ENCODE data around the gene SMIM1.
"Not testable (repeated sequence)": the region's sequence is repeated elsewhere in the genome, so short reads cannot be mapped to it uniquely, and the experiment has no call there.

Gene SMIM1, protein sequence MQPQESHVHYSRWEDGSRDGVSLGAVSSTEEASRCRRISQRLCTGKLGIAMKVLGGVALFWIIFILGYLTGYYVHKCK

DNA sequence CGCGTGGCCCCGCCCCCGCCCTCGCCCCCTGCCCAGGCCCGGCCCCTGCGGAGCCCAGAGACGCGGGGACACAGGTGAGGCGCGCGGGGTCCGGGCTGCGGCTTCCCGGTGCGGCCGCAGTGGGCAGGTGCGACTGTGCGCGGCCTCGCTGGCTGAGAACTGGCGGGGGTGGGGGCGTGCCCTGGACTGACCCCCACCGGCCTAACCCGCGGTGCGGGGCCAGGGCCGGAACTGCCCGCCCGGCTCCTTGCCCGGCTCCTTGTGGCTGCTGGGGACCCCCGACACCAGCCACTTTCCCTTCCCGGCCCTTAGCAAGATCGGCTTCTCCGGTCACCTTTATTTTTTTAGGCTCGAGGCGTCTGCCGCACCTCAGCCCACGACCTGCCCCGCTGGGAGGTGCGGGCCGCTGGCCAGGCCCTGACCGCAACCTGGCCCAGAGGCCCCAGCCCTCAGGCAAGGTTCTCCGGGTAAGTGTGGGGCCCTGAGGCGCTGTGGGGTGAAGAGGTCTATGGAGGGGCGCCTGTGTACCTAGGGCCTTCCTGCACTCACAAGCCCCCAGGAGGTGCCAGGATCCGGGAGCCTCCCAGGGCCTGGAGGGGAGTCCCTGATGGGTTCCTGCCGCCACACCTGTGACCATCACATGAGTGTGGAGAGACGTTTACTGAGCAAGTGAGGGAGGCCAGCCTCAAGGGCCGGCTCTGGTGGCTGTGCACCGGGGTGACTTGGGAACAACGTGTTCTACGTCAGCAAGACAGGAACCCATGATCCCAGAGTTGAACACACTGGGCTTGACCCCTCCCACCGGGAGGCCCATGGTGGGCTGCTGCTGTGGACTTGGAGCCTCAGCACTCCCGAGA, at the start of gene SMIM1:
TSS of gene SMIM1 (plus strand) at position 35 of the 857 bp plus-strand sequence. CDS start 2,625 bp downstream, outside the sequence.
- in situ Hi-C loops (cut with HindIII; ENCODE audit: low sequenced_read_pairs): loop anchor here (25.0 kb wide), 1 partner anchor 136 kb away; the partner anchor contains the start of gene TPRG1L

DNA sequence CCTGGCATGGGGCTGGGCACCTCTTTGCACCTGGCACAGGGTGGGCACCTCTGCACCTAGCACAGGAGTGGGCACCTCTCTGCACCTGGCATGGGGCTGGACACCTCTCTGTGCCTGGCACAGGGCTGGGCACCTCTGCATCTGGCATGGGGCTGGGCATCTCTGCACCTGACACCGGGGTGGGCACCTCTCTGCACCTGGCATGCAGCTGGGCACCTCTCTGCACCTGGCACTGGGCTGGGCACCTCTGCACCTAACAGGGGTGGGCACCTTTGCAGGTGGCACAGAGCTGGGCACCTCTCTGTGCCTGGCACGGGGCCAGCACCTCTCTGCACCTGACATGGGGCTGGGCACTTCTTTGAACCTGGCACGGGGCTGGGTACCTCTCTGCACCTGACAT, 49.7 kb upstream of the SMIM1 start:
- in situ Hi-C loops (cut with HindIII; ENCODE audit: low sequenced_read_pairs): no loop called here

DNA sequence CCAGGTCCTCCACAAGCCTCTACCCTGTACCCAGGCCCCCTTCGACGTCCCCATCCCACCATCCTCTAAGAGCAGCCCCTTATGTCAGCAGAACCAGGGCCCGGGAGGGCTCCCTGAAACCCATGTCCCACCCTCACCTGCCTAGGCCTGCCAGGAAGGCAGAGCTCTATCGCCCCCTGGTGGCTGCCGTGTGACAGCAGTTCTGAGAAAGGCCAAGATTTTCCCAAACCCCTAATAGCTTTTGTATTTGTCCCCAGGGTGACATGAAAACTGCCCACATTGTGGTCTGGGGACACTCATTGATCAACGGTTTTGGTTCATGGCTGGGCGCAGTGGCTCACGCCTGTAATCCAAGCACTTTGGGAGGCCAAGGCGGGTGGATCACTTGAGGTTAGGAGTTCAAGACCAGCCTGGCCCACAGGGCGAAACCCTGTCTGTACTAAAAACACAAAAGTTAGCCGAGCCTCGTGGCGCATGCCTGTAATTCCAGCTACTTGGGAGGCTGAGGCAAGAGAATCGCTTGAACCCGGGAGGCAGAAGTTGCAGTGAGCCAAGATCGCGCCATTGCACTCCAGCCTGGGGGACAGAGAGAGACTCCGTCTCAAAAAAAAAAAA, 48.0 kb upstream of the SMIM1 start:
- in situ Hi-C loops (cut with HindIII; ENCODE audit: low sequenced_read_pairs): not testable (repeated sequence)

DNA sequence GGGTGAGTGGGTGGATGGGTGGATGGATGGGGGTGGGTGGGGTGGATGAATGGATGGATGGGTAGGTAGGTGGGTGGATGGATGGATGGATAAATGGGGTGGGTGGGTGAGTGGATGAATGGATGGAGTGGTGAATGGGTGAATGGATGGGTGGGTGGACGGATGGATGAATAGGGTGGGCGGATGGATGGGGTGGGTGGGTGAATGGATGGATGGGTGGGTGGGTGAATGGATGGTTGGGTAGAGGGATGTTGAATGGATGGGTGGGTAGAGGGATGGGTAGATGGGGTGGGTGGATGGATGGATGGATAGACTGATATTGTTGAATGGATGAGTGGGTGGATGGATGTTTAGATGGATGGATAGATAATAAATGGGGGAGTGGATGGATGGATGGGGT, 47.2 kb upstream of the SMIM1 start:
- in situ Hi-C loops (cut with HindIII; ENCODE audit: low sequenced_read_pairs): no loop called here

DNA sequence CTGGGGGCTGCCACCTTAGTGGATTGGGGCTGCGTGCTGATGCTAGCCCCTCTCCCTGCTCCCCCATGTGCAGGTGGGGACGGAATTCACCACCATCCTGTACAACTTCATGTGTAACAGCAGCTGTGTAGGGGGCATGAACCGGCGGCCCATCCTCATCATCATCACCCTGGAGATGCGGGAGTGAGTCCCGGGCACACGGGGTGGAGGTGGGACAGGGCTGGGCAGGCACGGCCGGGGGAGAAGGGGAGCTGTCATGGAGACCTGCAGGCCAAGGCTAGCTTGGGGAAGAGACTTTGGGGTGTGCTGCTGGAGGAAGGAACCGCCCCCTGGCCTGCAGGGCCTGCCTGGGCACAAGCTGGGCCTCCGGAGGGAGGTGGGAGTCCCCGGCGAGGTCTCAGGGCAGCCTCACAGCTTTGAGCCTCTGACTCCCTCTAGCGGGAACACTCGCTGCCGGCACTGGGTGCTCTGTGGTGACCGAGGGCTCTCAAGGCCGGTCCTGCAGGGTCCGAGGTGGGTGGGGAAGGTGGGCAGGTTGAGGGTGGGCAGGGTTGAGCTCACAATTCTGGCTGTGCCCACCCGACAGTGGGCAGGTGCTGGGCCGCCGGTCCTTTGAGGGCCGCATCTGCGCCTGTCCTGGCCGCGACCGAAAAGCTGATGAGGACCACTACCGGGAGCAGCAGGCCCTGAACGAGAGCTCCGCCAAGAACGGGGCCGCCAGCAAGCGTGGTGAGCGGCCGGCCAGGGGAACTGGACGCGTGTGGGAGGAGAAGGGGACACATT, 45.3 kb upstream of the SMIM1 start:
- in situ Hi-C loops (cut with HindIII; ENCODE audit: low sequenced_read_pairs): no loop called here

DNA sequence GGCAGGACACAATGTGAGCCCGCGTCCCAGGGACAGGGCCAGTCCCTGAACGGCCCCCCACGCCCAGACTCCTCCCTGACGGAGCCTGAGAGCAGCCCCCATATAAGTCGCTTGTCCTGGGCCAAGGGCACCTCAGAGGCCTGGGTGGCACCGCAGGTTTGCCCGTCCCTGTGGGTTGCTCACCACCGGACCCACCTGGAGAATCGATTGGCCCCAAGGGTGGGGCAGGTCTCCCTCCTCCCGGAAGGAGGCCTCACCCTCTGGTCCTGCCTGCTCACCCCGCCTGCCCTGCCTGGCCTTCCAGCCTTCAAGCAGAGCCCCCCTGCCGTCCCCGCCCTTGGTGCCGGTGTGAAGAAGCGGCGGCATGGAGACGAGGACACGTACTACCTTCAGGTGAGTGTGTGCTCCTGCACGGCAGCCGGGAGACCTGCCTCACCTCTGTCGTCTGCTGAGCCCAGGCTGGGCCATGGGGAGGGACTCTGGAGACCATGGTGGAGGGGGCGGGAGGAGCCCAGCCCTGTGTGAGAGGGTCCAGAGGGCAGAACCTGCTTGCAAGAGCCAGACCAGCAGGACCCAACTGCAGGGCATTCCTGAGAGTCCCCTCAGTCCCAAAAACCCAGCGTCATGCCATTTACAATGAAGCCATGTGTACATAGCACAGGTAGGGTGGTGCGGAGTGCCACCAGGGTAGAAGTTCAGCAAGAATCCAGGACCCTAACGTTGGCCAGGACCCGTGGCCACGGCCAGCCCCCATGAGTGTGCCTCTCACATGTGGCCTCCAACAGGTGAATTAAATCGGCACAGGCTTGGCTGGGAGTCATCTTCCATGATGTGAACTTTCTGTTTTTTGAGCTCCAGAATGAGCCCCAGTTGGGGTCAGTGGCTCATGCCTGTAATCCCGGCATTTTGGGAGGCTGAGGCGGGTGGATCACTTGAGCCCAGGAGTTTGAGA, 44.4 kb upstream of the SMIM1 start:
- in situ Hi-C loops (cut with HindIII; ENCODE audit: low sequenced_read_pairs): no loop called here

DNA sequence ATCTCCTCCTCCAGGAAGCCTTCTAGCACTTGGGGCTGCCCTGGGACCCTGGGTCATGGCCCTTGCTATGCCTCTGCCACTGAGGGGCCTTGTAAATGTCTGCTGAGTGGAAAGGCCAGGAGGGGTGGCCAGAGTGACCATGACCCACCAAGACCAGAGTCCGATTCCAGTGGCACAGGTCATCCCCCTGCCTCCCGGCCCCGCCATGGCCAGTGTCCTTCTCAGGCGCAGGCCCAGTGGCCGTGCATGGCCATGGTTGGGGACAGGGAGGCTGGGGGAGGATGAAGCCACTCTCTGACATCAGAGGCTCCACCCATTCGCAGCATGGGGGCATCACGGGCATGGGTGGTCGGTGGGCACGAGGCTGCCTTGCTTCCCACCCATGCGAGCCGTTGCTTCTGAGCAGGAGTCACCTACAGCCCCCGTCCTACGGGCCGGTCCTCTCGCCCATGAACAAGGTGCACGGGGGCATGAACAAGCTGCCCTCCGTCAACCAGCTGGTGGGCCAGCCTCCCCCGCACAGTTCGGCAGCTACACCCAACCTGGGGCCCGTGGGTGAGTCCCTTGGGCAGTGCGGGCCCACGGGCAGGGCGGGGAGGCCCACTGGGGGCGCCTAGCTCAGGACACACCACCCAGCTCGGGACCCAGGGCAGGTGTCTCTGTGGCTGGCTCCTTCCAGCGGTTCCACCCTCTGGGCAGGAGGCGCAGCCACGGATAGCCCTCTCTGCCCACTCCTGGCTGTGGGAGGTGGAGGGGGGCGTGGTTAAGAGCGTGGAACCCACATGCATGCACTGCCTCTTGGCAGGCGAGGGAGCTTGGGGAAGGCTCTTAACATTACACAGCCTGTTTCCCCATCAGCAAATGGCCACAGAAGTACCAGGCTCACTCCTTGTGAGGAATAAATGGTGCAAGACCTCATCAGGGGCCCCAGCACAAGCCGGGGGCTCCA, 42.7 kb upstream of the SMIM1 start:
- in situ Hi-C loops (cut with HindIII; ENCODE audit: low sequenced_read_pairs): no loop called here

DNA sequence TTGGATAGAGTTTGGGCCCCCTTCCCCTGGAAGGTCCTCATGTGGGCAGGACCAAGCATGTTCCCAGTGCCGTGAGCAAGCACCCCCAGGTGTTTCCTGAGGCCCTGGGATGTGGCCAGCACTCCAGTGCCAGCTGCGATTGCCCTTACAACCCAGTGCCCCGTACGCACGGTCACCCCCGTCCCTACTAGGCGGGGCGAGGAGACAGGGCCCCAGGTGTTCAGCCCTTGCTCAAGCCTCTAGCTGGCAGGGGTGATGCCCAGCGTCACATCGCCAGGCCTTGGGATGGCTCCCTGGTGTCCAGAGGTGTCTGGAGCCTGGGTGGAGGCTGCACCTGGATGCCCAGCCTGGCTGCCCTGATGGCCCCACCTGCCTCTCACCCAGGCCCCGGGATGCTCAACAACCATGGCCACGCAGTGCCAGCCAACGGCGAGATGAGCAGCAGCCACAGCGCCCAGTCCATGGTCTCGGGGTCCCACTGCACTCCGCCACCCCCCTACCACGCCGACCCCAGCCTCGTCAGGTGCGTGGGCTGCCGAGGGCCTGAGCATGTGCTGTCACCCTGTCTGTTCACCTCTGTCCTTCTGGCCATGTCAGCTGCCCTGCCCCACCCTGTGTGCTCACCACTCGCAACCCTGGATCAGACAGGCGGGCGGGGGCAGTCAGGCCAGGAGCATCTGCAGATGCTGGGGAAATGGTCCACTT, 41.9 kb upstream of the SMIM1 start:
- in situ Hi-C loops (cut with HindIII; ENCODE audit: low sequenced_read_pairs): no loop called here

DNA sequence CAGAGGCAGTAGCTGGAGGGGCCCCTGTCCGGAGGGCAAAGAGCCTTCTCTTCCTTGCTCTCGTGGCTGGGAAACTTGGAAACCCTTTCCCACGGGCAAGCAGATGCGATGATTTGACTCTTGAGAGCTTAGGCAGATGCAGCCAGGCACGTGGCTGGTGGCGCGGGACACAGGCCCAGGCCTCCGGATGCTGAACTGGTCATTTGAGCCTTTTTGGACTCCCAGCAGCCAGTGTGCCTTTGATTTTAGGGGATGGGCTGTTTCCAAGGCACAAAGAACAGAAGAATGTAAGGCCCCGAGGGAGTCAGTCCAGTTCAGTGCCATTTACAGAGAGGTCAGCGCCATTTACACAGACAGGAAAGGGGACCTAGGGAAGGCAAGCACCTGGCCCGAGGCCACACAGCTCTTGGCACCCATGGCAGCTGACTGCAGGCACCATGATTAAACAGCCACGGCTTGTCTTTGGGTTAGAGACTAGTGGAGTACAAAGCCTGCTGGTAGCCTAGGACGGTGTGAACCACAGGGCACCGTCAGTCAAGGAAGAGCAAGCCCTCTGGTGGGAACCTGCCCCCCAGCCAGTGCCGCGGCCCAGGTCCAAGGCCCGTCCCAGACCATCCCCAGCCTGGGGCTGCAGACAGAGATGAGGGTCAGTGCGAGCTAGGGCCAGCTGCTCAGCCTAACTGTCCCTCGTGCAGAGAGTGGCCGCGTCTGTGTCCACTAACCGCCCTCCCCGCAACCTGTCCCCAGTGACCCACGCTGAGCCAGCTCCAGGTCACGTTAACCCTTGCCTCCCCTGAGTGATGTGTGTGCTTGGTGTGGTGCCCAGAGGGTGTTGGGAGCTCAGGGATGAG, 40.7 kb upstream of the SMIM1 start:
- in situ Hi-C loops (cut with HindIII; ENCODE audit: low sequenced_read_pairs): no loop called here

DNA sequence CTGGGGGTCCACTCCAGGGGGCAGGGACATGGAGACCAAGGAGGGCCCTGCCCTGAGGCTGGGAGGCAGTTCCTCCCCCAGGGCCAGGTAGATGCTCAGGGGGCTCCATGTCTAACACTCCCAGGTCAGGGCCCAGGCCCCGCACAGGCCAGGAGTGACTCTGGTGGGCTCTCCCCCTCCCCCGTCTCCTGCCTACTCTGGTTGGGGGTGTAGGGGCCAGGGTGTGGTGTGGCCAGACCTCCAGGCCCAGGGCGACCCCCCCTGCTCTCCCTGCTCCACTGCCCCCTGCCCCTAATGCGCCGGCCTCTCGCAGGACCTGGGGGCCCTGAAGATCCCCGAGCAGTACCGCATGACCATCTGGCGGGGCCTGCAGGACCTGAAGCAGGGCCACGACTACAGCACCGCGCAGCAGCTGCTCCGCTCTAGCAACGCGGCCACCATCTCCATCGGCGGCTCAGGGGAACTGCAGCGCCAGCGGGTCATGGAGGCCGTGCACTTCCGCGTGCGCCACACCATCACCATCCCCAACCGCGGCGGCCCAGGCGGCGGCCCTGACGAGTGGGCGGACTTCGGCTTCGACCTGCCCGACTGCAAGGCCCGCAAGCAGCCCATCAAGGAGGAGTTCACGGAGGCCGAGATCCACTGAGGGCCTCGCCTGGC, 40.0 kb upstream of the SMIM1 start:
- in situ Hi-C loops (cut with HindIII; ENCODE audit: low sequenced_read_pairs): no loop called here

DNA sequence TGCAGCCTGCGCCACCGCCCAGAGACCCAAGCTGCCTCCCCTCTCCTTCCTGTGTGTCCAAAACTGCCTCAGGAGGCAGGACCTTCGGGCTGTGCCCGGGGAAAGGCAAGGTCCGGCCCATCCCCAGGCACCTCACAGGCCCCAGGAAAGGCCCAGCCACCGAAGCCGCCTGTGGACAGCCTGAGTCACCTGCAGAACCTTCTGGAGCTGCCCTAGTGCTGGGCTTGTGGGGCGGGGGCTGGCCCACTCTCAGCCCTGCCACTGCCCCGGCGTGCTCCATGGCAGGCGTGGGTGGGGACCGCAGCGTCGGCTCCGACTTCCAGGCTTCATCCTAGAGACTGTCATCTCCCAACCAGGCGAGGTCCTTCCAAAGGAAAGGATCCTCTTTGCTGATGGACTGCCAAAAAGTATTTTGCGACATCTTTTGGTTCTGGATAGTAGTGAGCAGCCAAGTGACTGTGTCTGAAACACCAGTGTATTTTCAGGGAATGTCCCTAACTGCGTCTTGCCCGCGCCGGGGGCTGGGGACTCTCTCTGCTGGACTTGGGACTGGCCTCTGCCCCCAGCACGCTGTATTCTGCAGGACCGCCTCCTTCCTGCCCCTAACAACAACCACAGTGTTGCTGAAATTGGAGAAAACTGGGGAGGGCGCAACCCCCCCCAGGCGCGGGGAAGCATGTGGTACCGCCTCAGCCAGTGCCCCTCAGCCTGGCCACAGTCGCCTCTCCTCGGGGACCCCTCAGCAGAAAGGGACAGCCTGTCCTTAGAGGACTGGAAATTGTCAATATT, 39.3 kb upstream of the SMIM1 start:
- in situ Hi-C loops (cut with HindIII; ENCODE audit: low sequenced_read_pairs): no loop called here

DNA sequence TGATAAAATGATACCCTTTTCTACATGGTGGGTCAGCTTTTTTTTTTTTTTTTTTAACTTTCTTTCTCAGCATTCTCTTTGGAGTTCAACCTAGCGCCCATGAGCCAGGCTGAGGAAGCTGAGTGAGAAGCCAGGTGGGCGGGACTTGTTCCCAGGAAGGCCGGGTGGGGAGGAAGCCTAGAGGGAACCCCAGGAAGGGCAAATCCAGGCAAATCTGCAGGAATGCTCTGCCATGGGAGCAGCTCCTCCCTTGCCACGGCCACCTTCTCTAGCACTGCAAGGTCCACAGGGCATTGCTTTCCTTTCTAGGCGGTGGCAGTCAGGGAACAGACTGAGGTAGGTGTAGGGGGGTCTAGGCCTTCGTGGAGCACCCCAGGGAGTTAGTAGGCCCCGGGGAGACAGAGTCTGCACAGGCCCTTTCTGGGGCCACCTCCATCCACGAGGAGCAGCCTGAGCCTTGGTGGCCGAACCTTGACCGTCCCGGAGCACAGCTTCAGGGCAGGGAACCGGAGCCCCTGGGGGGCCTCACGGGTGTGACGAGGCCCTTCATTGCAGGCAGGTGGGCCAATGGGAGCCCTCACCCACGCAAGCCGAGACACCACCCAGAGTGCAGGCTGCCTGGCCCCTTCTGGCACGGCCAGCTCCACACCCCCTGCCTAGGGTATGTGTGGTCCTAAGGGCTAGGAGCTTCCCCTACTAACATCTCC, 38.5 kb upstream of the SMIM1 start:
- in situ Hi-C loops (cut with HindIII; ENCODE audit: low sequenced_read_pairs): no loop called here

DNA sequence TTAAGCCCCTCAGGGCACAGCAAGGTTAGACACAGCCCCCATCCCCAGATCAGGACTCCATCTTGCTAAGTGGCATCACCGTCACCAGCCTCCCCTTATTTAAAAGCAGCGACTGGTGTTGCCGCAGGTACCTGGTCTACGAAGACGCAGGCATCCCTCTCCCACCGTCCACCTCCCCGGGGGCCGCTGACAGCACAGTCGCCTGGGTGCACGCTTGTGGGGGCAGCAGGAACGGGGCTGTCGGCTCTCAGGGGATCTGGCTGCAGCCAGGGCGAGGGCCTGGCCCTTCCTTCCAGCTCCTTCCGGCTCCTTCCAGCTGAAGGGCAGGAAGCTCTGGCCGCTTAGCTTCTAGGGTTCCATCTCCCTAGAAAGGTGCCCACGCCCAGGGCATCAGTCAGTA, 37.9 kb upstream of the SMIM1 start:
- in situ Hi-C loops (cut with HindIII; ENCODE audit: low sequenced_read_pairs): no loop called here

DNA sequence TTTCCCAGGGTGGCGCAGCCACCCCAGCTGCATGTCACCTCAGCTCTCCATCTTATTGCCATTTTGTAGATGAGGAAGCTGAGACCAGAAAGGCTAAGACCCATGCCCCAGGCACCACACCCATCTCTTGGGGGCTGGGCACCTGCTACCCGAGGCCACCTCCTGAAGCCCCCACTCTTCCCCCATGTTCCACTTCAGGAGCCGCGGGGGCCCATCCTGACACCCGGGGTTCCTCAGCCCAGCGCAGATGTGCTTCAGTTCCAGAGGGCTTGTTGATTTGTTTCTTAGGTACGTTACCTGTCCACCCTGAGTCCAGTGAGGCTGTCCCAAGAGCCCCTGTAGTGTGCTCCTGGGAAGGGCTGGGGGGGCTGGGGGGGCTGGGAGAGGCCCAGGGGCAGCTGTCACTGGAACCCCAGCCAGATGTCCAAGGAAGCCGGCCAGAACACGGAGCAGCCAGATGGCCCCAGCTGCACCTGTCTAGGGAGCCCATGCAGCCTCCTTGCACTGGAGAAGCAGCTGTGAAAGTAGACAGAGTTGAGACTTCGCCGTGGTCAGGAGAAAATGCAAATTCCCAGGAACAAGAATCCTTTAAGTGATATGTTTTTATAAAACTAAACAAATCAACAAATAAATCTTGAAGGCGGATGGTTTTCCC, 37.4 kb upstream of the SMIM1 start:
- in situ Hi-C loops (cut with HindIII; ENCODE audit: low sequenced_read_pairs): no loop called here

DNA sequence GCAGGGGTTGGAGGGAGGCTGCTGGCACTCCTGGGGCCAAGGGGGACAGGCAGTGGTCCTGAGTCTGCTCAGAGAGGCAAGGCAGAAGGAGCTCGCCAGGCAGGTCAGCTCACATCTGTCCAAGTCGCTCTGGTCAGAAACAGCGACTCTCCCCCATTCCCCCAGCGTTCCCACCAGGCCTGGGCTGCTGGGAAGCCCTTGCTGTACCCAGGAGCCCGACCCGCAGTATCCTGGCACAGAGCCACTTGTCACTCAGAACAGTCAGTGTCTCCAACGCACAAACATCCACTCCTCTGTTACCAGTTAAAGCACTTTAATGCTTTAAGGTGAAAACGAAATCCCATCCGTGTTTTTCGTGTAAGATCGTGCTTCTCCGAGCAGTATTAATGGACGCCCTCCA, 36.9 kb upstream of the SMIM1 start:
- in situ Hi-C loops (cut with HindIII; ENCODE audit: low sequenced_read_pairs): no loop called here

All from DLD1 (cell line).